GM21423 (cell line): Measurements from ENCODE around the gene PPP2R5E.
"Not testable (repeated sequence)": the region's sequence is repeated elsewhere in the genome, so short reads cannot be mapped to it uniquely, and the experiment has no call there.

ENCODE experiments used
- ATAC-seq: cut with Tn5 transposase; IDR thresholded peaks from one replicate; pipeline ENCODE4 v1.9.1; 2021; ENCODE audit warnings: mild to moderate bottlenecking, moderate library complexity; ENCODE audit not compliant: unreplicated experiment

PPP2R5E gene

GRCh38 chr14:63543000-63543825, at the start of gene PPP2R5E:
TSS of gene PPP2R5E (minus strand) at chr14:63543377. CDS start at chr14:63539685, 3,692 bp downstream.
- peak; percentile 96 for ATAC-seq

DNA sequence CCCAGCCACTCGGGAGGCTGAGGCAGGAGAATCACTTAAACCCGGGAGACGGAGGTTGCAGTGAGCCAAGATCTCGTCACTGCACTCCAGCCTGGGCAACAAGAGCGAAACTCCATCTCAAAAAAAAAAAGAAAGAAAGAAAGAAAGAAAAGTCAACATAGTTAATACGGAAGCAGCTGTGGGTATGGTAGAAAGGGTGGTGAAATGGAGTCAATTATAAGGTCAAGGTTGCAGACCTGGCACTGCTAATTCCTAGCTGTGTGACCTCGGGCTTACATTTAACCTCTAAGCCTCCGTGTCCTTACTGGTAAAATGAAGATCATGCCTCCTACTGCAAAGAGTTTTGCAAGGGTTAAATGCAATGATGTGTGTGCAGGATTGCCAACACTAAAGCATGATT, 39.9 kb upstream of the PPP2R5E start:
- not testable (repeated sequence) for ATAC-seq

- ATAC-seq = no peak
Observed at GRCh38 chr14:63581491-63581890, 38.3 kb upstream of the PPP2R5E start.

DNA sequence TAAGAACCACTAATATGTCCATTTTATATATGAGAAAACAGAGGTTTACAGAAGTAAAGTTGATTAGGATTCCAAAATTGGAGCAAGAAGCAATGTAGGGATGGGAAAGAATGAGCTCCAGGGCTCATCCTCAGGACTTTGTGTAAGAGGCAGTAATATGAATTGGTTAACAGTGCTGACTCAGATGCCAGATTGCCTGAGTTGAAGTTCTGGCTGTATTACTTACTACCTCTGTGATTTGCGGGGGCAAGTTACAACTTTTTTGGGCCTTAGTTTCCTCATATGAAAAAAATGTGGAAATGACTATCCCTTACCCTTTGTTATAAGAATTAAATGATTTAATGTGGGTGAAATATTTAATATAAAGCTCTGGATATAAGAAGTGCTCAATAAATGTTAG, 35.1 kb upstream of the PPP2R5E start:
- no peak for ATAC-seq

- ATAC-seq = no peak
Observed at GRCh38 chr14:63573581-63573980, 30.4 kb upstream of the PPP2R5E start.

- no peak for ATAC-seq
Observed at GRCh38 chr14:63565448-63565847, 22.3 kb upstream of the PPP2R5E start.

GRCh38 chr14:63564318-63564717, 21.1 kb upstream of the PPP2R5E start:
- no peak for ATAC-seq

DNA sequence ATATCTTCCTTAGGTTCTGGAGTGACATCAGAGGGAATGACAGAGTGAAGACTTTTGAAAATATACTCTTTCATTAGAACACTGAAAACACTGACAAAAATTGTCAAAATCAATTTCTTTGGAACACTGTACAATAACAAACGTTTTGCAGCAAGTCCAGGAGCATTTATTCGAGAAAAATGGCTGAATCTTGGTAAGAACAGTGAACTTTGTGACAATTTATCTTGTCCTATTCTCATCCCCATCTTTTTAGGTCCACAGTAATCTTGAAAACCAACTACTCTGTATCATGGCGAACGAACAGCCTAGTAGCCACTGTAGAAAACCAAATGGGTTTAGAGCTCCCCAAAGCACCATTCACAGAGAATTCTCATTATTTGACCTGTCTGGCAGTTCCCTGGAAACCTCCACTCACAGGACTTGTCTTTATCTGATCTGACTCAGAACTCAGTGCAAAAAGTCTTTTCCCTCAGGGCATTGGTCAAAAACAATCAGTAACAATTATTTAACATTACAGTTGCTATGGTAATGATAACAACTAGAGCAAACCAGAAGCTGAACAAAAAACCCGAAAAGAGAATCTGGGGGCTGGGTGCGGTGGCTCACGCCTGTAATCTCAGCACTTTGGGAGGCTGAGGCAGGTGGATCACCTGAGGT, 20.3 kb upstream of the PPP2R5E start:
- no peak for ATAC-seq

DNA sequence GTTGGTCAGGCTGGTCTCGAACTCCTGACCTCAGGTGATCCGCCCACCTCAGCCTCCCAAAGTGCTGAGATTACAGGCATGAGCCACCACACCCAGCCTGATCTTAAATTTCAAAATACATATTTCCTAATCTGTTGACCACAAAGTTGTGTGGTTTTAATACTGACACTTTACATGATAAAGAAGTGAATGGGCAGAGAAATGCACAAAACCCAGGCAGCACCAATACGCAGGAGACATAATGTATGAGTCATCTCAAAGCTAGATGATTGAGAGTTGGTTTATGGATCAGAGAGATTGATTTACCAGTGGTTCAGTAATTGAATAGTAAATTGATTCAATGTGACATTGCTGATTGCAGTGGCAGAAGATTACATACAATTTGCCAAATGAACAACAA, 19.2 kb upstream of the PPP2R5E start:
- ATAC-seq = no peak

GRCh38 chr14:63555572-63555971, 12.4 kb upstream of the PPP2R5E start:
- no peak for ATAC-seq

DNA sequence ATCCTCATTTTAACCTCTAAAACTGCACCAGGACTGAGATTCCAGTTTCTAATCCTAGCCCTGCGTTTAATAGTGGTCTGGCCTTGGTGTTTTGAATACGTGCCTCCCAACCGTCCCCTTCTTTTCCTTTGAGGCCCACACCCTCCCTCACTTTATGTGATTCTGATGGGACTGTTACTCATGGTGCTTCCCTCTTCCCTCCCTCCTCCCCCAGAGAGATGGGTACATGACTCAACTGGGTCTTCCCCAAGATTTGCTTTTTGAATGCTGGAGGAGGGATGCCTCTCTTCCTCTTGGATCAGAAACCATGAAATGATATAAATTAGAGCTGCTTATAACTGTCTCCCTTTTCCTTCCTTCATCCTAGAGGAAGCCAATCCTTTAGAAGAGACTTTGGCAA, 8.2 kb upstream of the PPP2R5E start:
- no peak for ATAC-seq

DNA sequence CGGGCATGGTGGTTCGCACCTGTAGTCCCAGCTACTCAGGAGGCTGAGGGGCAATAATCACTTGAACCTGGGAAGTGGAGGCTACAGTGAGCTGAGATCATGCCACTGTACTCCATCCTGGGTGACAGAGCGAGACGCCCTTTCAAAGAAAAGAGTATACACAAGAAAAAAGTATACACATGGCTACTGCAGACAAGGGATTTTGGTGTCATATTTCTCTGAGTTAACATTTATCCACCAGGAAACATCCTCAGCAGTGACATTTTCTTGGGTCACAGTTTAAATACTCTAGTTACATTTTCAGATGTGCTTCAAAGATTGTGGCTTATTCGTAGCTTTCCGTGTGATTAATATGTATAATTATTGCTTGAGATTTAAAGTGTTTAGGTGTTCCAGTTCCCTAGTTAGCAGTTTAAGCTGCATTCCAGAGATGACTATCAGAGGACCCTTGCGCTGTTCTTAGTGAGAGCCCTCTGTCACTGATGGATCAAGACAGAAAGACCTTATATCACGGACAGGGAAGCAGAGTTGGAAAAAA, 4.7 kb upstream of the PPP2R5E start:
- ATAC-seq = no peak

- no peak for ATAC-seq
Observed at GRCh38 chr14:63545431-63545830, 2.3 kb upstream of the PPP2R5E start.

DNA sequence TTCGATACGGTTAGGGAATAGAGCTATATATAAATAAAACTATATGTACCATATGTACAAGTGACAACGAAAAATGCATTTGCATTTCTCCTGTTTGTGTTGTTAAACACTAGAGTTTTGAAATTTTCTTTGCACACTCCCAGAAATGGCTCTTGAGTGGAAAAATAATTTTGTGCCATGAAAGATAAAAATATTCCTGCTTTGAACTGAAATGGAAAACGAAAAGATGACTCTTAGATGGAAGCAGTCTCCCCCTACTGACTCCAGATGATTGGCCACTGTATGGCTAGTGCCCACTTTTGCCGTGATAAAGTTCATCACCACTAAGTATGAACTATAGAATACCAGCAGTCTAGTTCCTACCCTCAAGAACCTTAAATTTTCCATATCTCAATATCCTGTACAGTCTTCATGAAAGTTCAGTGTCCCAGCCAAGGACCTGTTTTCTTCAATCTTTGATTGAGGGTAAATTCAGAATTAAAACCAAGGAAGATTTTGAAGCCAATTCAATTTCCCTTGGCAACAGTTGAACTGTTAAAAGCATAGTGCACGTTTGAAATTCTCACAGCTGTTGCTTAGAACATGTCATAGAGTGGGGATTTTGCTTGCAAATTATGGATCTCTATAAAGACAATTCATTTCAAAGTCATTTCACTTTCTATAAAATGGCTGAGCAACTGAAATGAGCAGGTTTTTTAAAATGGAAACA, 1.6 kb upstream of the PPP2R5E start:
- no peak for ATAC-seq

- no peak for ATAC-seq
Observed at GRCh38 chr14:63543826-63544406, 739 bp upstream of the PPP2R5E start.

GRCh38 chr14:63542231-63542999, 762 bp downstream of the PPP2R5E start:
- peak; percentile 7 for ATAC-seq

GRCh38 chr14:63535918-63536317, 7.3 kb downstream of the PPP2R5E start:
- no peak for ATAC-seq

GRCh38 chr14:63533474-63533873, 9.7 kb downstream of the PPP2R5E start:
- ATAC-seq = no peak

GRCh38 chr14:63524537-63525155, 18.5 kb downstream of the PPP2R5E start:
- ATAC-seq = peak; percentile 68
